Gastrocnemius medialis (tissue), 4 donors: ENCODE measurements around the gene HNF4A. TPM values are rescaled to one million over a fixed set of nuclear protein-coding genes. Genes with fewer than 3 reads are reported as not detected.

ENCODE experiments used
- ATAC-seq, 2 donors: fragments of 150-250 bp; one replicate each; pipeline ENCODE4 v1.9.1; 2016
- DNase-seq, 2 donors: peaks; one replicate each; pipeline ENCODE4 v3.0.0-alpha.2; 2019
- H3K27ac ChIP-seq, 4 donors: fragments of 200-600 bp; sonication (generic); 1 replicate in 1 of 4; 2 replicates in 3 of 4; pipeline ENCODE4 v1.5.1; 2016 to 2018; ENCODE audit warnings: mild to moderate bottlenecking in 2 of 4, moderate library complexity in 1 of 4
- H3K27me3 ChIP-seq, 3 donors: fragments of 200-600 bp; sonication (generic) in 2 of 3; 1 replicate in 1 of 3; 2 replicates in 2 of 3; pipeline versions ENCODE4 v1.5.1 to v1.6.0; 2016 to 2019; ENCODE audit warnings: mild to moderate bottlenecking in 1 of 3, moderate library complexity in 1 of 3
- H3K36me3 ChIP-seq, 2 donors: fragments of 200-600 bp; sonication (generic) in 1 of 2; one replicate each; pipeline ENCODE4 v1.5.1; 2017 to 2018
- H3K4me1 ChIP-seq, 2 donors: fragments of 200-600 bp; sonication (generic) in 1 of 2; one replicate each; pipeline ENCODE4 v1.5.1; 2016 to 2017; ENCODE audit warnings: mild to moderate bottlenecking in 2 of 2
- H3K4me3 ChIP-seq, 4 donors: fragments of 200-600 bp; sonication (generic) in 3 of 4; 1 replicate in 1 of 4; 2 replicates in 3 of 4; pipeline ENCODE4 v1.5.1; 2016 to 2019; ENCODE audit warnings: mild to moderate bottlenecking in 2 of 4
- H3K9me3 ChIP-seq, 3 donors: fragments of 200-600 bp; sonication (generic) in 2 of 3; 1 replicate in 1 of 3; 2 replicates in 2 of 3; pipeline ENCODE4 v1.5.1; 2016 to 2019
- CTCF ChIP-seq, 5 experiments: fragments of 450-650 bp in 3 of 5; fragments of 200-600 bp in 2 of 5; sonication (generic) in 2 of 5; IDR thresholded peaks in 4 of 5; conservative IDR thresholded peaks in 1 of 5; 1 replicate in 4 of 5; 2 replicates in 1 of 5; pipeline ENCODE4 v1.5.1; 2016 to 2019; ENCODE audit warnings: antibody characterized with exemption in 5 of 5, mild to moderate bottlenecking in 3 of 5, moderate library complexity in 3 of 5
- POLR2A ChIP-seq, 2 donors: fragments of 450-650 bp; IDR thresholded peaks; one replicate each; pipeline ENCODE4 v1.6.1; 2017; ENCODE audit warnings: antibody characterized with exemption in 2 of 2, mild to moderate bottlenecking in 2 of 2, moderate library complexity in 2 of 2
- in situ Hi-C, 4 donors: fragments of 200-750 bp; cut with MboI; loops; one replicate each; pipeline versions ENCODE4 v1.15.0 to v1.8.0; 2017; ENCODE audit warnings: low sequenced_read_pairs in 4 of 4
- intact Hi-C: fragments of 100-400 bp; cut with DNase I; formaldehyde crosslinking; loops from one replicate; pipeline ENCODE4 v1.15.1; 2023; ENCODE audit warnings: low total_unique reads
- total RNA-seq, 4 donors: library from RNA; depleted of rRNA; stranded (reverse); fragments of >200 nt; gene quantifications; one replicate each; pipeline versions ENCODE4 v1.1.0 to v1.2.3, GENCODE V29; 2016

Gene HNF4A
- total RNA-seq, 4 donors from 2014 or later, result 0.29 to 0.83 (median 0.51) TPM; not detected in 1

- H3K36me3 ChIP-seq, result no peaks in the 10 kb centered on the region
- DNase-seq (no peak), ATAC-seq (no peak)
- H3K27me3 ChIP-seq, result peaks cover 0 to 3% (median 0%) of the 10 kb centered on the region in 3 donors
- no peak overlapping the region for H3K4me3 ChIP-seq
- H3K4me1 ChIP-seq, result no peaks in the 10 kb centered on the region
- intact Hi-C loops (no loop called here), in situ Hi-C loops (no loop called here)
- no peak for TF ChIP-seq POLR2A (IDR thresholded peaks at IDR 0.05)
- TF ChIP-seq CTCF (IDR thresholded peaks at IDR 0.05 in 4 of 5, conservative IDR thresholded peaks at IDR 0.05 in 1 of 5), result no peak
- no peaks in the 10 kb centered on the region for H3K9me3 ChIP-seq
- no peak overlapping the region for H3K27ac ChIP-seq
These were observed 68.0 kb downstream of the HNF4A start for GRCh38 chr20:44423480-44423879.

GRCh38 chr20:44424039-44424495 lies 68.6 kb downstream of the HNF4A start:
- Histone ChIP-seq H3K9me3 (no peaks in the 10 kb centered on the region), H3K27me3 (peaks cover 0 to 3% (median 0%) of the 10 kb centered on the region in 3 donors), H3K4me3 (no peak overlapping the region), H3K27ac (no peak overlapping the region), H3K36me3 (no peaks in the 10 kb centered on the region), H3K4me1 (no peaks in the 10 kb centered on the region)
- intact Hi-C loops, result no loop called here
- no peak for DNase-seq
- ATAC-seq, result no peak
- in situ Hi-C loops, result no loop called here
- TF ChIP-seq CTCF (IDR thresholded peaks at IDR 0.05 in 4 of 5, conservative IDR thresholded peaks at IDR 0.05 in 1 of 5), result no peak
- no peak for TF ChIP-seq POLR2A (IDR thresholded peaks at IDR 0.05)

GRCh38 chr20:44425923-44426322 lies 70.4 kb downstream of the HNF4A start:
- H3K36me3 ChIP-seq, result no peaks in the 10 kb centered on the region
- intact Hi-C loops, result no loop called here
- in situ Hi-C loops, result no loop called here

GRCh38 chr20:44426879-44427790 lies 71.6 kb downstream of the HNF4A start:
- ATAC-seq (no peak), DNase-seq (no peak)
- TF ChIP-seq POLR2A (IDR thresholded peaks at IDR 0.05), result no peak
- H3K36me3 ChIP-seq, result no peaks in the 10 kb centered on the region
- in situ Hi-C loops, result no loop called here
- H3K27ac ChIP-seq, result no peak overlapping the region
- intact Hi-C loops, result no loop called here
- H3K4me3 ChIP-seq, result no peak overlapping the region
- H3K9me3 ChIP-seq, result no peaks in the 10 kb centered on the region
- H3K4me1 ChIP-seq, result no peaks in the 10 kb centered on the region
- H3K27me3 ChIP-seq, result peaks cover 0 to 8% (median 0%) of the 10 kb centered on the region in 3 donors

More at GRCh38 chr20:44425923-44426322, 70.4 kb downstream of the HNF4A start:
- TF ChIP-seq CTCF (IDR thresholded peaks at IDR 0.05 in 4 of 5, conservative IDR thresholded peaks at IDR 0.05 in 1 of 5) (no peak), POLR2A (IDR thresholded peaks at IDR 0.05) (no peak)
- peaks cover 0 to 3% (median 0%) of the 10 kb centered on the region in 3 donors for H3K27me3 ChIP-seq
- H3K4me1 ChIP-seq, result no peaks in the 10 kb centered on the region
- no peak overlapping the region for H3K27ac ChIP-seq
- no peak for ATAC-seq
- no peak for DNase-seq
- no peaks in the 10 kb centered on the region for H3K9me3 ChIP-seq
- H3K4me3 ChIP-seq, result no peak overlapping the region

- TF ChIP-seq CTCF (IDR thresholded peaks at IDR 0.05 in 4 of 5, conservative IDR thresholded peaks at IDR 0.05 in 1 of 5), result no peak
- TF ChIP-seq POLR2A (IDR thresholded peaks at IDR 0.05), result no peak
- peaks cover 0 to 8% (median 0%) of the 10 kb centered on the region in 3 donors for H3K27me3 ChIP-seq
- intact Hi-C loops, result no loop called here
- ATAC-seq, result no peak
- no peaks in the 10 kb centered on the region for H3K36me3 ChIP-seq
- no peak for DNase-seq
- in situ Hi-C loops, result no loop called here
- H3K9me3 ChIP-seq, result no peaks in the 10 kb centered on the region
- no peak overlapping the region for H3K4me3 ChIP-seq
- H3K27ac ChIP-seq, result no peak overlapping the region
- no peaks in the 10 kb centered on the region for H3K4me1 ChIP-seq
These were observed 72.3 kb downstream of the HNF4A start for GRCh38 chr20:44427804-44428173.
